HepG2 (cell line): ENCODE results near the gene PARVB. TPM values are rescaled to one million over a fixed set of nuclear protein-coding genes. Genes with fewer than 3 reads are reported as not detected.

Experiments used
- DNMT3B ChIP-seq: conservative IDR thresholded peaks from 2 replicates; pipeline ENCODE4 v1.6.1; 2016; ENCODE audit warnings: missing biosample characterization, control low read depth
- GPN1 ChIP-seq: sonication (generic); formaldehyde crosslinking; IDR thresholded peaks from 2 replicates; pipeline ENCODE4 v1.5.1; 2020; ENCODE audit warnings: missing genetic modification reagents, borderline replicate concordance
- HMG20B ChIP-seq: conservative IDR thresholded peaks from 2 replicates; pipeline ENCODE4 v1.6.1; 2016; ENCODE audit warnings: missing genetic modification reagents, missing compliant biosample characterization
- XBP1 ChIP-seq: sonication (generic); formaldehyde crosslinking; IDR thresholded peaks from 2 replicates; pipeline ENCODE4 v1.5.0; 2020; ENCODE audit warnings: missing genetic modification reagents
- ZMAT3 ChIP-seq: sonication (generic); formaldehyde crosslinking; conservative IDR thresholded peaks from 2 replicates; pipeline ENCODE4 v1.7.0; 2021; ENCODE audit warnings: missing genetic modification reagents
- ZNF10 ChIP-seq: sonication (generic); formaldehyde crosslinking; IDR thresholded peaks from 2 replicates; pipeline ENCODE4 v1.4.0; 2020; ENCODE audit warnings: mild to moderate bottlenecking, low read depth, missing genetic modification reagents, borderline replicate concordance
- ZNF251 ChIP-seq: sonication (generic); formaldehyde crosslinking; IDR thresholded peaks from 2 replicates; pipeline ENCODE4 v1.9.0; 2021; ENCODE audit warnings: mild to moderate bottlenecking, missing genetic modification reagents
- ZNF562 ChIP-seq: sonication (generic); formaldehyde crosslinking; IDR thresholded peaks from 2 replicates; pipeline ENCODE4 v1.8.0; 2022; ENCODE audit warnings: missing genetic modification reagents, borderline replicate concordance
- ZSCAN22 ChIP-seq: sonication (generic); formaldehyde crosslinking; IDR thresholded peaks from 2 replicates; pipeline ENCODE4 v1.4.0; 2020; ENCODE audit warnings: mild to moderate bottlenecking, missing genetic modification reagents
- polyA plus RNA-seq, 8 experiments: library from polyadenylated mRNA; depleted of rRNA in 3 of 8; stranded (reverse) in 7 of 8; unstranded in 1 of 8; fragments of >200 nt; fragmentation: Illumina TruSeq in 4 of 8; extraction: Trizol in 4 of 8; gene quantifications; 2 replicates each; pipeline versions ENCODE4 v1.2.1 to v1.2.3, GENCODE V29; 2011 to 2016; ENCODE audit warnings: low read depth in 4 of 8, missing spikeins in 1 of 8, mixed read lengths in 1 of 8; ENCODE audit not compliant: insufficient read depth in 1 of 8
- total RNA-seq, 5 experiments: library from RNA; depleted of rRNA; stranded (reverse); fragments of >200 nt; fragmentation: Illumina TruSeq; extraction: Trizol; gene quantifications; 2 replicates each; pipeline ENCODE4 v1.2.3, GENCODE V29; 2016; ENCODE audit warnings: low read depth in 1 of 5
- TF ChIP-seq, protein P1 (sequence below): sonication (generic); formaldehyde crosslinking; IDR thresholded peaks from 2 replicates; pipeline ENCODE4 v1.4.0; 2020; ENCODE audit warnings: mild to moderate bottlenecking, missing genetic modification reagents, borderline replicate concordance
- TF ChIP-seq, protein P2 (sequence below): sonication (generic); formaldehyde crosslinking; conservative IDR thresholded peaks from 2 replicates; pipeline ENCODE4 v1.4.0; 2020; ENCODE audit warnings: missing genetic modification reagents
- TF ChIP-seq, protein P3 (sequence below): sonication (generic); formaldehyde crosslinking; IDR thresholded peaks from 2 replicates; pipeline ENCODE4; 2020; ENCODE audit warnings: missing genetic modification reagents, mild to moderate bottlenecking, borderline replicate concordance
- TF ChIP-seq, protein P4 (sequence below): sonication (generic); formaldehyde crosslinking; IDR thresholded peaks from 2 replicates; pipeline ENCODE4 v1.5.0; 2020; ENCODE audit warnings: mild to moderate bottlenecking, missing genetic modification reagents, borderline replicate concordance
- TF ChIP-seq, protein P5 (sequence below): sonication (generic); formaldehyde crosslinking; IDR thresholded peaks from 2 replicates; pipeline ENCODE4 v1.4.0; 2020; ENCODE audit warnings: missing genetic modification reagents
- TF ChIP-seq, protein P6 (sequence below): sonication (generic); formaldehyde crosslinking; IDR thresholded peaks from 2 replicates; pipeline ENCODE4 v1.5.1; 2020; ENCODE audit warnings: mild to moderate bottlenecking, missing genetic modification reagents, moderate library complexity

The PARVB gene
- total and polyA plus RNA-seq, 2 of the 13 experiments (the other 11 are each of a cell fraction or from before 2014, with no cell fraction given), result 0.11 to 0.15 TPM

DNA sequence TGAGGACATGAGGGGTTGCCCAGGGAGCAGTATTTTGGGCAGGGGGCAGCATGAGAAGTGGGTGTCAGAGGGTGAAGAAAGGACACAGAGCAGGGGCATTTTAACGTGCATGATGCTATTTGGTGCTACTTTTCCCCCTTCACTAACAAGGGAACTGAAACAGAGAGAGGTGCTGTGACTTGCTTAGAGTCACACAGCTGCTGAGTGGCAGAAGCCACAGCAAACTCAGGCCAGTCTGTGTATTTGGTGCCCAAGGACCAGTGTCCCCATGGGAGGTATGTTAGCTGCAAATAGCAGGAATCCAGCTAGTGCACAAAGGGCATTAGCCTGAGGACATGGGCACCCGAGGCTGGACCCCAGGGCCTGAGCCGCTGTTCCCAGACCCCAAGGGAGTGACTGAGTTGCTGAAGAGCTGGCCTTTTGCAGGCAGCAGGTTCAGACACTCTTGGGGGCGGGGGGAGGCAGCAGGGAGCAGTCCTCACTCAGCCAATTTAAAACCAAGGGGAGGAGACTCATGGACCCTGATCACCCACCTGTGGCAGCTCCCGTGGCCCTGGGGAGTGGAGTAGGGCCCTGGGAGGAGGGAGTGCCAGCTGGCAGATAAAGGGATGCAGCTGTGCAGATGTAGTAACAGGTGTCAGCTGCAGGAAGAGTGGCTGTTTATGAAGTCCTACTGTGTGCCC is 171.2 kb downstream of the PARVB start (continued):
- TF ChIP-seq, protein P1, sequence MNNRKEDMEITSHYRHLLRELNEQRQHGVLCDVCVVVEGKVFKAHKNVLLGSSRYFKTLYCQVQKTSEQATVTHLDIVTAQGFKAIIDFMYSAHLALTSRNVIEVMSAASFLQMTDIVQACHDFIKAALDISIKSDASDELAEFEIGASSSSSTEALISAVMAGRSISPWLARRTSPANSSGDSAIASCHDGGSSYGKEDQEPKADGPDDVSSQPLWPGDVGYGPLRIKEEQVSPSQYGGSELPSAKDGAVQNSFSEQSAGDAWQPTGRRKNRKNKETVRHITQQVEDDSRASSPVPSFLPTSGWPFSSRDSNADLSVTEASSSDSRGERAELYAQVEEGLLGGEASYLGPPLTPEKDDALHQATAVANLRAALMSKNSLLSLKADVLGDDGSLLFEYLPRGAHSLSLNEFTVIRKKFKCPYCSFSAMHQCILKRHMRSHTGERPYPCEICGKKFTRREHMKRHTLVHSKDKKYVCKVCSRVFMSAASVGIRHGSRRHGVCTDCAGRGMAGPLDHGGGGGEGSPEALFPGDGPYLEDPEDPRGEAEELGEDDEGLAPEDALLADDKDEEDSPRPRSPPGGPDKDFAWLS (CRISPR knock-in tag), result no peak
- TF ChIP-seq ZNF251 (CRISPR knock-in tag), result no peak
- no peak for TF ChIP-seq DNMT3B (CRISPR knock-in tag)
- no peak for TF ChIP-seq XBP1
- TF ChIP-seq, protein P2, sequence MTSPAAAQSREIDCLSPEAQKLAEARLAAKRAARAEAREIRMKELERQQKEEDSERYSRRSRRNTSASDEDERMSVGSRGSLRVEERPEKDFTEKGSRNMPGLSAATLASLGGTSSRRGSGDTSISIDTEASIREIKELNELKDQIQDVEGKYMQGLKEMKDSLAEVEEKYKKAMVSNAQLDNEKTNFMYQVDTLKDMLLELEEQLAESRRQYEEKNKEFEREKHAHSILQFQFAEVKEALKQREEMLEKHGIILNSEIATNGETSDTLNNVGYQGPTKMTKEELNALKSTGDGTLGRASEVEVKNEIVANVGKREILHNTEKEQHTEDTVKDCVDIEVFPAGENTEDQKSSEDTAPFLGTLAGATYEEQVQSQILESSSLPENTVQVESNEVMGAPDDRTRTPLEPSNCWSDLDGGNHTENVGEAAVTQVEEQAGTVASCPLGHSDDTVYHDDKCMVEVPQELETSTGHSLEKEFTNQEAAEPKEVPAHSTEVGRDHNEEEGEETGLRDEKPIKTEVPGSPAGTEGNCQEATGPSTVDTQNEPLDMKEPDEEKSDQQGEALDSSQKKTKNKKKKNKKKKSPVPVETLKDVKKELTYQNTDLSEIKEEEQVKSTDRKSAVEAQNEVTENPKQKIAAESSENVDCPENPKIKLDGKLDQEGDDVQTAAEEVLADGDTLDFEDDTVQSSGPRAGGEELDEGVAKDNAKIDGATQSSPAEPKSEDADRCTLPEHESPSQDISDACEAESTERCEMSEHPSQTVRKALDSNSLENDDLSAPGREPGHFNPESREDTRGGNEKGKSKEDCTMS (CRISPR knock-in tag), result no peak
- TF ChIP-seq ZSCAN22 (CRISPR knock-in tag), result no peak
- TF ChIP-seq, protein P3, sequence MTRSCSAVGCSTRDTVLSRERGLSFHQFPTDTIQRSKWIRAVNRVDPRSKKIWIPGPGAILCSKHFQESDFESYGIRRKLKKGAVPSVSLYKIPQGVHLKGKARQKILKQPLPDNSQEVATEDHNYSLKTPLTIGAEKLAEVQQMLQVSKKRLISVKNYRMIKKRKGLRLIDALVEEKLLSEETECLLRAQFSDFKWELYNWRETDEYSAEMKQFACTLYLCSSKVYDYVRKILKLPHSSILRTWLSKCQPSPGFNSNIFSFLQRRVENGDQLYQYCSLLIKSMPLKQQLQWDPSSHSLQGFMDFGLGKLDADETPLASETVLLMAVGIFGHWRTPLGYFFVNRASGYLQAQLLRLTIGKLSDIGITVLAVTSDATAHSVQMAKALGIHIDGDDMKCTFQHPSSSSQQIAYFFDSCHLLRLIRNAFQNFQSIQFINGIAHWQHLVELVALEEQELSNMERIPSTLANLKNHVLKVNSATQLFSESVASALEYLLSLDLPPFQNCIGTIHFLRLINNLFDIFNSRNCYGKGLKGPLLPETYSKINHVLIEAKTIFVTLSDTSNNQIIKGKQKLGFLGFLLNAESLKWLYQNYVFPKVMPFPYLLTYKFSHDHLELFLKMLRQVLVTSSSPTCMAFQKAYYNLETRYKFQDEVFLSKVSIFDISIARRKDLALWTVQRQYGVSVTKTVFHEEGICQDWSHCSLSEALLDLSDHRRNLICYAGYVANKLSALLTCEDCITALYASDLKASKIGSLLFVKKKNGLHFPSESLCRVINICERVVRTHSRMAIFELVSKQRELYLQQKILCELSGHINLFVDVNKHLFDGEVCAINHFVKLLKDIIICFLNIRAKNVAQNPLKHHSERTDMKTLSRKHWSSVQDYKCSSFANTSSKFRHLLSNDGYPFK (CRISPR knock-in tag), result no peak
- TF ChIP-seq GPN1 (CRISPR knock-in tag), result no peak
- TF ChIP-seq ZMAT3 (CRISPR knock-in tag), result no peak
- TF ChIP-seq, protein P4, sequence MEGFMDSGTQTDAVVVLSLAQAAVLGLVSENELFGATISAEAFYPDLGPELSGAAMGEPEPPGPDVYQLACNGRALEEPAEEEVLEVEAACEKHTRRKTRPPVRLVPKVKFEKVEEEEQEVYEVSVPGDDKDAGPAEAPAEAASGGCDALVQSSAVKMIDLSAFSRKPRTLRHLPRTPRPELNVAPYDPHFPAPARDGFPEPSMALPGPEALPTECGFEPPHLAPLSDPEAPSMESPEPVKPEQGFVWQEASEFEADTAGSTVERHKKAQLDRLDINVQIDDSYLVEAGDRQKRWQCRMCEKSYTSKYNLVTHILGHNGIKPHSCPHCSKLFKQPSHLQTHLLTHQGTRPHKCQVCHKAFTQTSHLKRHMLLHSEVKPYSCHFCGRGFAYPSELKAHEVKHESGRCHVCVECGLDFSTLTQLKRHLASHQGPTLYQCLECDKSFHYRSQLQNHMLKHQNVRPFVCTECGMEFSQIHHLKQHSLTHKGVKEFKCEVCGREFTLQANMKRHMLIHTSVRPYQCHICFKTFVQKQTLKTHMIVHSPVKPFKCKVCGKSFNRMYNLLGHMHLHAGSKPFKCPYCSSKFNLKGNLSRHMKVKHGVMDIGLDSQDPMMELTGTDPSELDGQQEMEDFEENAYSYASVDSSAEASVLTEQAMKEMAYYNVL (CRISPR knock-in tag), result no peak
- TF ChIP-seq HMG20B (CRISPR knock-in tag), result no peak
- TF ChIP-seq ZNF562 (CRISPR knock-in tag), result no peak
- TF ChIP-seq, protein P5, sequence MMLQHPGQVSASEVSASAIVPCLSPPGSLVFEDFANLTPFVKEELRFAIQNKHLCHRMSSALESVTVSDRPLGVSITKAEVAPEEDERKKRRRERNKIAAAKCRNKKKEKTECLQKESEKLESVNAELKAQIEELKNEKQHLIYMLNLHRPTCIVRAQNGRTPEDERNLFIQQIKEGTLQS (CRISPR knock-in tag), result no peak
- no peak for TF ChIP-seq ZNF10 (CRISPR knock-in tag)
- TF ChIP-seq, protein P6, sequence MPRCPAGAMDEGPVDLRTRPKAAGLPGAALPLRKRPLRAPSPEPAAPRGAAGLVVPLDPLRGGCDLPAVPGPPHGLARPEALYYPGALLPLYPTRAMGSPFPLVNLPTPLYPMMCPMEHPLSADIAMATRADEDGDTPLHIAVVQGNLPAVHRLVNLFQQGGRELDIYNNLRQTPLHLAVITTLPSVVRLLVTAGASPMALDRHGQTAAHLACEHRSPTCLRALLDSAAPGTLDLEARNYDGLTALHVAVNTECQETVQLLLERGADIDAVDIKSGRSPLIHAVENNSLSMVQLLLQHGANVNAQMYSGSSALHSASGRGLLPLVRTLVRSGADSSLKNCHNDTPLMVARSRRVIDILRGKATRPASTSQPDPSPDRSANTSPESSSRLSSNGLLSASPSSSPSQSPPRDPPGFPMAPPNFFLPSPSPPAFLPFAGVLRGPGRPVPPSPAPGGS, result no peak
